OCI-LY1 (cell line): Measurements from ENCODE around the gene ITGB8.

ENCODE experiments used
- EZH2 ChIP-seq: fragments of 200-600 bp; sonication (generic), shearing (Covaris generic); IDR thresholded peaks from 2 replicates; pipeline ENCODE4 v1.8.0; 2017; ENCODE audit warnings: borderline replicate concordance, mixed run types, mild to moderate bottlenecking, antibody characterized with exemption, low read length, moderate library complexity, mixed read lengths
- TF ChIP-seq, protein P1 (sequence below): fragments of 200-600 bp; sonication (generic), shearing (Covaris generic); IDR thresholded peaks from 2 replicates; pipeline ENCODE4 v1.5.1; 2017; ENCODE audit warnings: mild to moderate bottlenecking, antibody characterized with exemption, low read length, moderate library complexity, mixed read lengths

DNA sequence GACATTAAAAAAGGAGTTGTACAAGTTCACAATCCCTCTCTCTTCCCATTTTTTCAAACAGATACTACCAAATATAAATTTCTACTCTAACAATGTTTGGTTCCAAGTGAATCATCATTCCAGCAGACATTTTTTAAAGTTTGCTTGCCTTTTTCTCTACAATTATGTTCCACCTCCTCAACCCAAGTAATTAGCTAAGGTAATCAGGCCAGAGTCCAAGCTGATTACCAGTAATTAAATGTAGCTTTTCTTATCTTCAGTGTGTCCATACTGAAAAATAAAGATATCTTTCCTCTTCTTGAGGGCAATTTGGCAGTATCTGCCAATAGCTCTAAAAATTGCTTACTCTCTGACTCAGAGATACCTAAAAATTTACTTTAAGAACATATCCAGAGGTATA, 126.0 kb downstream of the ITGB8 start:
- TF ChIP-seq, protein P1, sequence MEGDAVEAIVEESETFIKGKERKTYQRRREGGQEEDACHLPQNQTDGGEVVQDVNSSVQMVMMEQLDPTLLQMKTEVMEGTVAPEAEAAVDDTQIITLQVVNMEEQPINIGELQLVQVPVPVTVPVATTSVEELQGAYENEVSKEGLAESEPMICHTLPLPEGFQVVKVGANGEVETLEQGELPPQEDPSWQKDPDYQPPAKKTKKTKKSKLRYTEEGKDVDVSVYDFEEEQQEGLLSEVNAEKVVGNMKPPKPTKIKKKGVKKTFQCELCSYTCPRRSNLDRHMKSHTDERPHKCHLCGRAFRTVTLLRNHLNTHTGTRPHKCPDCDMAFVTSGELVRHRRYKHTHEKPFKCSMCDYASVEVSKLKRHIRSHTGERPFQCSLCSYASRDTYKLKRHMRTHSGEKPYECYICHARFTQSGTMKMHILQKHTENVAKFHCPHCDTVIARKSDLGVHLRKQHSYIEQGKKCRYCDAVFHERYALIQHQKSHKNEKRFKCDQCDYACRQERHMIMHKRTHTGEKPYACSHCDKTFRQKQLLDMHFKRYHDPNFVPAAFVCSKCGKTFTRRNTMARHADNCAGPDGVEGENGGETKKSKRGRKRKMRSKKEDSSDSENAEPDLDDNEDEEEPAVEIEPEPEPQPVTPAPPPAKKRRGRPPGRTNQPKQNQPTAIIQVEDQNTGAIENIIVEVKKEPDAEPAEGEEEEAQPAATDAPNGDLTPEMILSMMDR: no peak
- TF ChIP-seq EZH2: no peak
